CD14-positive monocyte (primary cell): ENCODE results near the gene OR2W3. TPM values are rescaled to one million over a fixed set of nuclear protein-coding genes. Genes with fewer than 3 reads are reported as not detected.

ENCODE experiments used
- DNase-seq, 3 donors: peaks; one replicate each; pipeline ENCODE4 v3.0.0-alpha.2; 2011 to 2022
- H2AFZ ChIP-seq: 2 replicates; pipeline ENCODE4 v1.6.0; 2012; ENCODE audit warnings: mild to moderate bottlenecking, low read depth, low read length, inconsistent platforms; ENCODE audit not compliant: insufficient read depth, poor library complexity, severe bottlenecking
- H3K27ac ChIP-seq, 2 donors: 1 replicate in 1 of 2; 2 replicates in 1 of 2; pipeline ENCODE4 v1.5.1; 2012 to 2013; ENCODE audit warnings: low read length in 2 of 2, control low read depth in 1 of 2, inconsistent platforms in 1 of 2, low read depth in 1 of 2, mild to moderate bottlenecking in 1 of 2
- H3K27me3 ChIP-seq, 2 donors: one replicate each; pipeline versions ENCODE4 v1.6.0 to v1.6.1; 2011 to 2013; ENCODE audit warnings: low read length in 2 of 2; ENCODE audit not compliant: control insufficient read depth in 2 of 2, insufficient read depth in 2 of 2
- H3K36me3 ChIP-seq, 2 donors: replicated peaks in 1 of 2; 1 replicate in 1 of 2; 2 replicates in 1 of 2; pipeline versions ENCODE4 v1.5.1 to v1.6.1; 2012 to 2013; ENCODE audit warnings: low read length in 2 of 2, control low read depth in 1 of 2, inconsistent platforms in 1 of 2, mild to moderate bottlenecking in 1 of 2; ENCODE audit not compliant: insufficient read depth in 2 of 2, control insufficient read depth in 1 of 2
- H3K4me1 ChIP-seq, 2 donors: 1 replicate in 1 of 2; 2 replicates in 1 of 2; pipeline versions ENCODE4 v1.5.1 to v1.6.1; 2012 to 2013; ENCODE audit warnings: low read length in 2 of 2, control low read depth in 1 of 2, inconsistent platforms in 1 of 2, mild to moderate bottlenecking in 1 of 2, moderate library complexity in 1 of 2; ENCODE audit not compliant: insufficient read depth in 2 of 2, control insufficient read depth in 1 of 2
- H3K4me2 ChIP-seq: replicated peaks from 2 replicates; pipeline ENCODE3; 2012; ENCODE audit warnings: low read length, moderate library complexity, mild to moderate bottlenecking; ENCODE audit not compliant: poor library complexity, severe bottlenecking; ENCODE audit errors: extremely low read depth
- H3K4me3 ChIP-seq, 3 experiments: fragments of 200-600 bp in 1 of 3; sonication (generic) in 1 of 3; replicated peaks in 1 of 3; 1 replicate in 2 of 3; 2 replicates in 1 of 3; pipeline ENCODE4 v1.5.1; 2011 to 2013; ENCODE audit warnings: low read length in 3 of 3, mild to moderate bottlenecking in 3 of 3, control low read depth in 2 of 3, low read depth in 2 of 3, inconsistent platforms in 1 of 3, moderate library complexity in 1 of 3
- H3K79me2 ChIP-seq: 2 replicates; pipeline ENCODE4 v1.6.0; 2012; ENCODE audit warnings: mild to moderate bottlenecking, control low read depth, inconsistent platforms, low read length, moderate library complexity; ENCODE audit not compliant: insufficient read depth
- H3K9ac ChIP-seq: 2 replicates; pipeline ENCODE4 v1.6.0; 2017; ENCODE audit warnings: low read length, mild to moderate bottlenecking; ENCODE audit not compliant: insufficient read depth, poor library complexity, severe bottlenecking
- H3K9me3 ChIP-seq, 2 donors: replicated peaks in 1 of 2; 1 replicate in 1 of 2; 2 replicates in 1 of 2; pipeline versions ENCODE4 v1.5.1 to v1.6.1; 2012 to 2013; ENCODE audit warnings: low read length in 2 of 2, control low read depth in 1 of 2; ENCODE audit not compliant: control insufficient read depth in 1 of 2, insufficient read depth in 1 of 2
- H4K20me1 ChIP-seq: 2 replicates; pipeline ENCODE4 v1.6.0; 2012; ENCODE audit warnings: mild to moderate bottlenecking, low read length, control low read depth, moderate library complexity; ENCODE audit not compliant: insufficient read depth
- H3K27ac Mint-ChIP-seq, 7 donors: one replicate each; pipeline ENCODE4 v1.8.0; 2020; ENCODE audit warnings: mild to moderate bottlenecking in 7 of 7, mixed read lengths in 7 of 7, moderate library complexity in 6 of 7, inconsistent platforms in 2 of 7
- H3K27me3 Mint-ChIP-seq, 3 donors: one replicate each; pipeline ENCODE4 v1.8.0; 2021 to 2022; ENCODE audit warnings: low read depth in 3 of 3, mild to moderate bottlenecking in 3 of 3, mixed read lengths in 3 of 3, moderate library complexity in 3 of 3, inconsistent platforms in 1 of 3
- H3K36me3 Mint-ChIP-seq, 2 donors: one replicate each; pipeline ENCODE4 v1.8.0; 2020; ENCODE audit warnings: mixed read lengths in 2 of 2, inconsistent platforms in 1 of 2, mild to moderate bottlenecking in 1 of 2
- H3K4me1 Mint-ChIP-seq: one replicate; pipeline ENCODE4 v1.8.0; 2020; ENCODE audit warnings: mild to moderate bottlenecking, mixed read lengths
- H3K4me3 Mint-ChIP-seq, 2 donors: one replicate each; pipeline ENCODE4 v1.8.0; 2020; ENCODE audit warnings: mild to moderate bottlenecking in 2 of 2, mixed read lengths in 2 of 2, moderate library complexity in 1 of 2
- H3K9me3 Mint-ChIP-seq, 7 donors: one replicate each; pipeline ENCODE4 v1.8.0; 2020 to 2022; ENCODE audit warnings: mixed read lengths in 7 of 7, mild to moderate bottlenecking in 6 of 7, moderate library complexity in 6 of 7, inconsistent platforms in 2 of 7
- CTCF ChIP-seq: fragments of 200-600 bp; IDR thresholded peaks from one replicate; pipeline ENCODE4 v1.8.0; 2022; ENCODE audit warnings: antibody characterized with exemption, mild to moderate bottlenecking
- WGBS: methylation state at CpG from one replicate; pipeline ENCODE4 v1.1.5; 2013; ENCODE audit warnings: missing lambda C conversion rate; ENCODE audit not compliant: insufficient coverage; 5-methylcytosine and 5-hydroxymethylcytosine counted together
- intact Hi-C, 2 donors: fragments of 100-400 bp; cut with micrococcal nuclease; formaldehyde crosslinking; loops; one replicate each; pipeline versions ENCODE4 v1.15.0 to v1.15.1; 2023
- polyA plus RNA-seq, 3 donors: library from polyadenylated mRNA; depleted of rRNA in 1 of 3; unstranded in 2 of 3; stranded (reverse) in 1 of 3; fragments of 300-500 nt in 2 of 3; fragments of >200 nt in 1 of 3; fragmentation: Illumina TruSeq in 2 of 3; gene quantifications; 1 replicate in 2 of 3; 2 replicates in 1 of 3; pipeline ENCODE4 v1.2.3, GENCODE V29; 2012 to 2021

The OR2W3 gene
- polyA plus RNA-seq, 3 donors: 0.09 to 0.31 TPM; not detected in 1

DNA sequence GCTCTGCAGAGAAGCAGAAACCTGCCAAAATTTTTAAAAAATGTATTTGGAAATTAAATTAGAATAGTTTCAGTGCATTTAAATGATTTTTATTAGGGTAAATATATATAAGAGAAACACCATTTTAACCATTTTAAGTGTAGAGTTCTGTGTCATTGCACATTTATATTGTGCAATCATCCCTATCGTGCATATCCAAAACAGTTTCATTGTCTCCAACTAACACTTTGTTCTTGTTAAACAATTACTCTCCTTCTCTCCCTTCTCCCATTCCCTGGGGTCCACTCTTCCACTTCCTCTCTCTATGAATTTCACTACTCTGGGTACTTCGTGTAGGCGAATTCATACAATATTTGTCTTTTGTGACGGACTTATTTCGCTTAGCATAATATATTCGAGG, 47.2 kb downstream of the OR2W3 start:
- DNase-seq: no peak
- no peaks in the 10 kb centered on the region for H3K27me3 ChIP-seq
- no peak for TF ChIP-seq CTCF
- H3K4me3 ChIP-seq: no peak overlapping the region
- no peak overlapping the region for H2AFZ ChIP-seq
- H3K9ac ChIP-seq: no peak overlapping the region
- no peaks in the 10 kb centered on the region for H3K36me3 Mint-ChIP-seq
- H3K27ac Mint-ChIP-seq: no peak overlapping the region
- peaks cover 0 to 4% (median 0%) of the 10 kb centered on the region in 7 donors for H3K9me3 Mint-ChIP-seq
- peaks cover 0 to under 1% of the 10 kb centered on the region in 2 donors for H3K4me1 ChIP-seq
- WGBS: no CpG with 5 or more reads among the region's 6 CpGs
- H3K27ac ChIP-seq: no peak overlapping the region
- H3K4me3 Mint-ChIP-seq: no peak overlapping the region
- H4K20me1 ChIP-seq: no peaks in the 10 kb centered on the region
- H3K36me3 ChIP-seq: no peaks in the 10 kb centered on the region
- no peaks in the 10 kb centered on the region for H3K27me3 Mint-ChIP-seq
- H3K4me2 ChIP-seq: no peak overlapping the region
- H3K79me2 ChIP-seq: no peaks in the 10 kb centered on the region
- intact Hi-C loops: no loop called here
- no peaks in the 10 kb centered on the region for H3K9me3 ChIP-seq
- H3K4me1 Mint-ChIP-seq: peaks cover 2% of the 10 kb centered on the region

Other genes starting within 250 kb of the OR2W3 start
- gene OR13G1, start 215.8 kb upstream of the OR2W3 start, polyA plus RNA-seq: not detected
- not detected for gene OR6F1, start 178.9 kb upstream of the OR2W3 start, polyA plus RNA-seq
- not detected for gene OR14K1, start 157.0 kb upstream of the OR2W3 start, polyA plus RNA-seq
- not detected for gene OR14A2, start 147.4 kb upstream of the OR2W3 start, polyA plus RNA-seq
- gene OR1C1, start 135.0 kb upstream of the OR2W3 start, polyA plus RNA-seq: not detected
- gene OR14A16, start 71.5 kb upstream of the OR2W3 start, polyA plus RNA-seq: not detected
- gene OR11L1, start 53.7 kb upstream of the OR2W3 start, polyA plus RNA-seq: not detected
- under 1 TPM; 0.43 to 0.83 (median 0.68) TPM for gene TRIM58, start 38.4 kb upstream of the OR2W3 start, polyA plus RNA-seq
- gene OR2T8, start 24.7 kb downstream of the OR2W3 start, polyA plus RNA-seq: not detected
- gene OR2AJ1, start 29.3 kb downstream of the OR2W3 start, polyA plus RNA-seq: not detected
- gene OR2L8, start 53.3 kb downstream of the OR2W3 start, polyA plus RNA-seq: not detected
- not detected for gene OR2AK2, start 69.6 kb downstream of the OR2W3 start, polyA plus RNA-seq
- gene OR2L5, start 118.1 kb downstream of the OR2W3 start, polyA plus RNA-seq: not detected
- under 1 TPM in 1 of 3 donors, not detected in 2; 0.05 TPM for gene OR2L2, start 134.5 kb downstream of the OR2W3 start, polyA plus RNA-seq
- gene OR2L3, start 151.2 kb downstream of the OR2W3 start, polyA plus RNA-seq: not detected
- not detected for gene OR2L13, start 199.6 kb downstream of the OR2W3 start, polyA plus RNA-seq
- gene OR2M5, start 249.6 kb downstream of the OR2W3 start, polyA plus RNA-seq: not detected